Fibroblast of lung (primary cell): ENCODE measurements around the gene SMNDC1. TPM values are rescaled to one million over a fixed set of nuclear protein-coding genes. Genes with fewer than 3 reads are reported as not detected.

Source experiments
- DNase-seq, 2 donors: peaks; one replicate each; pipeline versions ENCODE4 v3.0.0 to v3.0.0-alpha.2; 2010; ENCODE audit warnings: low read depth in 2 of 2
- H2AFZ ChIP-seq: 2 replicates; pipeline ENCODE4 v1.5.1; 2012; ENCODE audit warnings: low read length, control low read depth, inconsistent platforms
- H3K27ac ChIP-seq: 2 replicates; pipeline ENCODE4 v1.5.1; 2011; ENCODE audit warnings: low read length, control low read depth; ENCODE audit not compliant: insufficient read depth
- H3K27me3 ChIP-seq: 2 replicates; pipeline ENCODE4 v1.5.1; 2011; ENCODE audit warnings: mild to moderate bottlenecking, low read length; ENCODE audit not compliant: control insufficient read depth, insufficient read depth
- H3K36me3 ChIP-seq: 2 replicates; pipeline ENCODE4 v1.5.1; 2011; ENCODE audit warnings: low read length; ENCODE audit not compliant: control insufficient read depth, insufficient read depth
- H3K4me1 ChIP-seq: 2 replicates; pipeline ENCODE4 v1.5.1; 2011; ENCODE audit warnings: low read length; ENCODE audit not compliant: control insufficient read depth, insufficient read depth; ENCODE audit errors: extremely low read depth
- H3K4me2 ChIP-seq: 2 replicates; pipeline ENCODE4 v1.5.1; 2011; ENCODE audit warnings: low read length, control low read depth; ENCODE audit not compliant: insufficient read depth; ENCODE audit errors: extremely low read depth
- H3K4me3 ChIP-seq, 4 experiments: fragments of 200-600 bp in 1 of 4; sonication (generic) in 1 of 4; replicated peaks in 1 of 4; 2 replicates each; pipeline ENCODE4 v1.5.1; 2011 to 2016; ENCODE audit warnings: low read length in 4 of 4, low read depth in 3 of 4, mild to moderate bottlenecking in 3 of 4, control low read depth in 2 of 4, inconsistent platforms in 1 of 4, mixed read lengths in 1 of 4; ENCODE audit not compliant: insufficient read depth in 1 of 4; ENCODE audit errors: control extremely low read depth in 1 of 4
- H3K79me2 ChIP-seq: 2 replicates; pipeline ENCODE4 v1.5.1; 2012; ENCODE audit warnings: mild to moderate bottlenecking, low read length, inconsistent platforms; ENCODE audit not compliant: control insufficient read depth, insufficient read depth
- H3K9ac ChIP-seq: 2 replicates; pipeline ENCODE4 v1.5.1; 2011; ENCODE audit warnings: mild to moderate bottlenecking, low read length, control low read depth; ENCODE audit not compliant: insufficient read depth
- H3K9me3 ChIP-seq: 2 replicates; pipeline ENCODE4 v1.5.1; 2012; ENCODE audit warnings: low read depth, low read length; ENCODE audit not compliant: control insufficient read depth, insufficient read depth
- H4K20me1 ChIP-seq: 2 replicates; pipeline ENCODE4 v1.5.1; 2011; ENCODE audit warnings: low read length; ENCODE audit not compliant: control insufficient read depth, insufficient read depth; ENCODE audit errors: extremely low read depth
- EZH2 ChIP-seq: IDR thresholded peaks from 2 replicates; pipeline ENCODE4 v1.5.1; 2012; ENCODE audit warnings: low read length, control low read depth, mild to moderate bottlenecking; ENCODE audit errors: missing control alignments
- polyA minus RNA-seq: library from RNA; depleted of rRNA, polyadenylated mRNA; stranded (reverse); fragments of >200 nt; gene quantifications from 2 replicates; pipeline ENCODE4 v1.2.3, GENCODE V29; 2011; ENCODE audit warnings: low replicate concordance
- polyA plus RNA-seq, 2 donors: library from polyadenylated mRNA; depleted of rRNA in 1 of 2; stranded (reverse) in 1 of 2; unstranded in 1 of 2; fragments of >200 nt; gene quantifications; 2 replicates each; pipeline ENCODE4 v1.2.1, GENCODE V29; 2011 to 2012; ENCODE audit warnings: missing spikeins in 1 of 2
- total RNA-seq: library from RNA; depleted of rRNA; stranded (reverse); fragments of >200 nt; gene quantifications from 2 replicates; pipeline ENCODE4 v1.2.1, GENCODE V29; 2014
- TF ChIP-seq, protein P1 (sequence below), 2 donors: IDR thresholded peaks in 1 of 2; conservative IDR thresholded peaks in 1 of 2; 1 replicate in 1 of 2; 2 replicates in 1 of 2; pipeline ENCODE4 v1.5.1; 2011 to 2012; ENCODE audit warnings: low read length in 2 of 2, control low read depth in 1 of 2, inconsistent platforms in 1 of 2, low read depth in 1 of 2, mild to moderate bottlenecking in 1 of 2

Gene SMNDC1
- 7.2 and 8.9 TPM in 2 replicates for total RNA-seq
- polyA plus RNA-seq, result 17.6 and 19.4 TPM in 2 replicates
- polyA plus RNA-seq (2012), result 20.4 and 21.3 TPM in 2 replicates
- 0.08 and 4.2 TPM in 2 replicates for polyA minus RNA-seq

DNA sequence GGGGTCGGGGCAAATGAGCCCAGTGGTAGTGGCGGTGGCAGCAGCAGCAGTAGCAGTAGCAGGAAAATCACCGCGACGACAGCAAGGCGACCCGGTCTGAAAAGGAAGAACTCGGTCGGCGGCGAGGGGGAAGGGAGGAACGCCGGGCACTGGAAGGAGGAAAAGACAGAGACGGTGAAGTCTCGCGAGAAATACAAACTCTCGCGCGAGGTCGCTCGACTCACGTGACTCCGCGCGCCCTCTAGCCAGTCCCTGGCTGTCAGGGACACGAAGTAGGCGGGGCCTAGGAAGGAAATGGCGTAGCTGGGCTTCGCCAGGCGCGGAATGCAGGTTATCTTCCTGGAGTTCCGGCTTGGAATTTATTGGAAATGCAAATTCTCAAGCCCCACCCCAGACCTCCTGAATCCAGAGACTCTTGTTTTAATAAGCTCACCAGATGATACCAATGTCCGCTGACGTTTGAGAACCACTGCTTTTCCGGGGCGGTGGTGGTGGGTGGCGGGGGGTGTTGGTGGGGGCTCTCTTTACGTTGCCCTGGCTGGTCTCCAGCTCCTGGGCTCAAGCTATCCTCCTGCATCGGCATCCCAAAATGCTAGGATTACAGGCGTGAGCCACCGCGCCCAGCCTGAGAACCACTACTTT is at the start of gene SMNDC1:
SMNDC1 (minus strand) TSS at position 141 of the 642 bp plus-strand sequence. CDS start 1,333 bp downstream, outside the sequence.
- Histone ChIP-seq H3K27me3 (no peaks in the 10 kb centered on the region), H3K4me3 (peak within 1 kb of the TSS; percentile 88 to 94 (median 91)), H3K9ac (peak within 1 kb of the TSS; percentile 91), H3K79me2 (peaks cover 44% of the 10 kb centered on the region), H3K4me2 (peak within 1 kb of the TSS; percentile 87), H2AFZ (peak within 1 kb of the TSS; percentile 4), H3K9me3 (no peaks in the 10 kb centered on the region), H3K27ac (peak within 1 kb of the TSS; percentile 86), H3K4me1 (no peaks in the 10 kb centered on the region), H3K36me3 (peaks cover 2% of the 10 kb centered on the region), H4K20me1 (no peaks in the 10 kb centered on the region)
- DNase-seq, result peak; percentile 97 to 98
- no peak for TF ChIP-seq EZH2
- TF ChIP-seq, protein P1, sequence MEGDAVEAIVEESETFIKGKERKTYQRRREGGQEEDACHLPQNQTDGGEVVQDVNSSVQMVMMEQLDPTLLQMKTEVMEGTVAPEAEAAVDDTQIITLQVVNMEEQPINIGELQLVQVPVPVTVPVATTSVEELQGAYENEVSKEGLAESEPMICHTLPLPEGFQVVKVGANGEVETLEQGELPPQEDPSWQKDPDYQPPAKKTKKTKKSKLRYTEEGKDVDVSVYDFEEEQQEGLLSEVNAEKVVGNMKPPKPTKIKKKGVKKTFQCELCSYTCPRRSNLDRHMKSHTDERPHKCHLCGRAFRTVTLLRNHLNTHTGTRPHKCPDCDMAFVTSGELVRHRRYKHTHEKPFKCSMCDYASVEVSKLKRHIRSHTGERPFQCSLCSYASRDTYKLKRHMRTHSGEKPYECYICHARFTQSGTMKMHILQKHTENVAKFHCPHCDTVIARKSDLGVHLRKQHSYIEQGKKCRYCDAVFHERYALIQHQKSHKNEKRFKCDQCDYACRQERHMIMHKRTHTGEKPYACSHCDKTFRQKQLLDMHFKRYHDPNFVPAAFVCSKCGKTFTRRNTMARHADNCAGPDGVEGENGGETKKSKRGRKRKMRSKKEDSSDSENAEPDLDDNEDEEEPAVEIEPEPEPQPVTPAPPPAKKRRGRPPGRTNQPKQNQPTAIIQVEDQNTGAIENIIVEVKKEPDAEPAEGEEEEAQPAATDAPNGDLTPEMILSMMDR (conservative IDR thresholded peaks at IDR 0.05 in 1 of 2, IDR thresholded peaks at IDR 0.05 in 1 of 2; ENCODE audit: low read depth in 1 of 2, low read length in 2 of 2), result no peak

DNA sequence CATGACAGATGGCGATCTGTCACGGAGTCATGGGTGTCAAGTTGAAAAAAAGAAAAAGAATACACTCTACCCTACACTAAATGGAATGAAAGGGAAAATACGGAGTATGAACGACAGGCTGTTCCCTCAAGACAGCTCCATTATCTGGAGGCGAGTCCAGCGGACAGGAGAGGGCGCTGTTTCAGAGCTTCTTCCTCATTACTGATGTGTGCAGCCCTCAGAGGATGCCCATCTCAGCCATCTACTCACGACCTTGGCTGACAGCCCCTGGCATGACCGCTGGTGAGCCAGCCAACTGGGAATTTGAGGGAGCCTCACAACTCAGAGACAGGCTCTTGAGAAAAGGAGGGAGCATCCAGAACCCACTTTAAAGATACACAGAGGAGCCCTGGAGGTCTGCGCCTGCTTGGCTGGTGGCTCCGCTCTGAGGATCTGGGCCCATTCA is 49.6 kb upstream of the SMNDC1 start:
- H3K4me3 ChIP-seq, result no peak overlapping the region

More for the DNA sequence above, 49.6 kb upstream of the SMNDC1 start:
- peak overlapping the region; percentile 52 for H3K9ac ChIP-seq
- peak overlapping the region; percentile 91 for H3K27ac ChIP-seq
- H3K27me3 ChIP-seq, result no peaks in the 10 kb centered on the region
- no peaks in the 10 kb centered on the region for H3K9me3 ChIP-seq
- DNase-seq, result peak; percentile 73 to 87
- H3K4me2 ChIP-seq, result peak overlapping the region; percentile 46
- TF ChIP-seq, protein P1 (conservative IDR thresholded peaks at IDR 0.05 in 1 of 2, IDR thresholded peaks at IDR 0.05 in 1 of 2; ENCODE audit: low read depth in 1 of 2, low read length in 2 of 2), result peak; percentile 87 to 91
- TF ChIP-seq EZH2, result no peak
- no peaks in the 10 kb centered on the region for H3K36me3 ChIP-seq
- no peaks in the 10 kb centered on the region for H4K20me1 ChIP-seq
- no peak overlapping the region for H2AFZ ChIP-seq
- H3K79me2 ChIP-seq, result no peaks in the 10 kb centered on the region
- peaks cover 30% of the 10 kb centered on the region for H3K4me1 ChIP-seq
